SU-DHL-6 (cell line): ENCODE measurements around the gene ZC3H8.

ENCODE experiments used
- CTCF ChIP-seq: fragments of 200-600 bp; sonication (generic); IDR thresholded peaks from one replicate; pipeline ENCODE4 v1.5.1; 2017; ENCODE audit warnings: antibody characterized with exemption, mild to moderate bottlenecking, low read length, moderate library complexity; ENCODE audit not compliant: insufficient read depth, poor library complexity, severe bottlenecking
- EZH2phosphoT487 ChIP-seq: fragments of 200-600 bp; sonication (generic), shearing (Covaris generic); conservative IDR thresholded peaks from 2 replicates; pipeline ENCODE4 v1.6.1; 2018; ENCODE audit warnings: mild to moderate bottlenecking, antibody characterized with exemption, low read length, moderate library complexity, mixed read lengths

- TF ChIP-seq CTCF, result no peak
- TF ChIP-seq EZH2phosphoT487, result no peak
Measured at GRCh38 chr2:112165296-112165695, 89.5 kb downstream of the ZC3H8 start.
